Activated CD4-positive, CD25-positive, alpha-beta regulatory T cell treated with anti-CD3 and anti-CD28 coated beads, Interleukin-2, amount 50 U/mL, for 16 hours (primary cell): ENCODE measurements around the gene SUGP2.

Experiments
- DNase-seq: peaks from one replicate; pipeline ENCODE4 v3.0.0-alpha.2; 2020; ENCODE audit warnings: low read depth, low spot score

The SUGP2 gene

DNA sequence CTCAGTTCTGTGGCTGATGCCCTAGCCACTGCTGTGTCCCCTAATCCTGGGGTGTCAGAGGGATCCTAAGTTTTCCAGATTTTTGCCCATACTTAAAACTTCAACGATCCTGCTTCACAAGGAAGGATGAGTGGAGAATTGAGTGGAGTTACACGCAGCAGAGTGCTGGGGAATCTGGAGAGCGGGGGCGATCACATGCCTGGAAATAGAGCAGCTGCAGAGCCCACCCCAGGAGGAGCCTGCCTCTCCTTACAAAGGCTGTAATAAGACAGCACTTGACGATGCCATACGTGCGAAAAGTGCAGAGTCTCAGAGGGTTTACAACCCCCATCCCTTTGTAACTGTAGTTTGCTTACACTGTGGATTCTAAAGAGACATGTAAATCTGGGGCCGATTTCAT, 40.6 kb downstream of the SUGP2 start:
- DNase-seq = no peak

DNA sequence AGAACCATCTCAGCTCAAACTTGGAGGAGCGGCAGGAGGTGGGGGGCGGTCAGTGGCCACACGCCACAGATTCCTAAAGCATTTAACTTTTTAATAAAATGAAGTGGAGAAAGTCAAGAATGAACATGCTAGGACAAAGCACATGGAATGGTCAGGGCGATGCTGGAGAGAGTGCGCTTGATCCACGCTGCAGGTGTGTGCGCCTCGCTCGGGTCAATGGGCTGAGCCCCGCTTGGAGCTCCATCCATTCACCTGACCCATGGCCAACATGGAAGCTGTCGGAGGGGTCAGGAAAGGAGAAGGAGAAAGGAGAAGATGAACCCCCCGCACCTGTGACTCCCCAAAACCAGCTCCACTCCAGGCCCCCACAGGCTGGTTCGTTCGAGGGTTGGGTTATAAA, 41.8 kb downstream of the SUGP2 start:
- no peak for DNase-seq

DNA sequence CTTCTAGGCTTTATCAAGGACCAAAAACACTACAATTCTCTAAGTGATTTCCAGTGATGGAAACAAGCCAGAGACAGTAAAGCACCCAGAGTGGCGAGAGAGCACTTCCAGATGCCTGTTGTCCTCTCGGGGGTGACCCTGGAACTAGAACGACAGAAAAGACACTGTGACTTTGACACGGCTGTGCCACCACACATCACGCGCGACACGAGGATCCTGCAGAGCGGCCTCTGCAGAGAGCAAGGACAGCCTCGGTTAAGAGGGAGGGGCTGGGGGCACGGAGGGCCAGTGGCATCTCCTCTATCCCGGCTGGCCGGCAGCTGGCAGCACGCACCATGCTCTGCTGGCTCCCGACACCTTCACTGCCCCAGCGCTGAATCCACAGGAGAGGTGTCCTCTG, 42.3 kb downstream of the SUGP2 start:
- DNase-seq = no peak

DNA sequence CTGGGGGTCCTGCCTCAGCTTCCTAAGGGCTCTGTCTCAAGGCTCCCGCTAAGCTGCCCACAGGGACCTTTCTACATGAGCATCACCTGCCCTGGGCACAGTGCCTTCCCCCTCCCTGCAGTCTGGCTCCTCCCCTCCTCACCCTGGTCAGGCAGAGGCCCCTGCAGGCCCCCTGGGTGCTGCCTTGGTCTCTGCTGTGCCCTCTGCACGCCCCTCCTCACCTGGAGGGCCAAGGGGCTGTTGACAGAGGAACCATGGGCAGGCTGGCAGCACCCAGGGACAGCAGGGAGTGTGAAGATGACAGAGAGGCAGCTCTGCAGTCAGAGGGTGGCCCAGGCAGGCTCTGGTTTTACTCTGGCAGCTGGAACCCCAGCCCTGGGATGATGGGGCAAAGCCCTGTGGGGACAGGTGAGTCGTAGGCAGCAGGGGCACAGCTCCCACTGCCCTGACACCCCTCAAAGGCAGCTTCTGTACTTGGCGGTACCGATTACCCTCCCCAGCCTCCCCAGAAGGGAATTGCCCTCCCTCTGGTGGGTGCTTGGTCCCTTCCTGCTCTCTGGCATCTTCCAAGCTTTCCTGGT, 43.1 kb downstream of the SUGP2 start:
- DNase-seq = no peak

DNA sequence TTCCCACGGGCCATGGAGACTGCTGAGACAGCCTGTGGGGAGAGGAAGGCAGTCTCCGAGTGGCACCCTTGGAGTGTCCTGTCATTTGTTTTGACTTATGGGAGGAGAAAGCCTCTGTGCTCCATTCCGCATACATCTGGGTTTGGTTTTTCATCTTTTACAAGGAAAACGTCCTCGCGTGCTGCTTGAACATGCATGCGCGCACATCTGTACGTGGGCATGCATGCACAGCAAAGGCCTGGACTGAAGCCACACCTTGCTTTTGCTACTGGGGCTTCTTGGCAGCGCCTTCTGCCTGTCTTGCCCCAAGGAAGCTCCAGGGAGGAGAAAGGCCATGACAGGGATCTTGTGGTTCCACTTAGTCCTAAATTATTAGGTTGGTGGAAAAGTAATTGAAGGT, 44.0 kb downstream of the SUGP2 start:
- DNase-seq = no peak

DNA sequence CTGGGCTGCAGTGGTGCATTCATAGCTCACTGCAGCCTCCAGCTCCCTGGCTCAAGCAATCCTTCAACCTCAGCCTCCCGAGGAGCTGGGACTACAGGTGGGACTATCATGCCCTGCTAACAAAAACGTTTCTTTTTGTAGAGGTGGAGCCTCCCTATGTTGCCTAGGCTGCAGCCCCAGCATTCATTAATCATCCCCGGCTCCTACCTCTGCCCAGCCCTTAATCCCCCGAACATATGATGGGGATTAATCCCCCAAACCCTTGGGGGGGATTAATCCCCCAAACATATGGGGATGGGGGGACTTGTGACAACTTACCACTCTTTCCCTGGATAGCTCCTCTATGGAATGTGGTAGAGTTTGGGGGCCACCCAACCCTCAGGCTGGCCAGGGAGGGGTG, 45.9 kb downstream of the SUGP2 start:
- DNase-seq = no peak

DNA sequence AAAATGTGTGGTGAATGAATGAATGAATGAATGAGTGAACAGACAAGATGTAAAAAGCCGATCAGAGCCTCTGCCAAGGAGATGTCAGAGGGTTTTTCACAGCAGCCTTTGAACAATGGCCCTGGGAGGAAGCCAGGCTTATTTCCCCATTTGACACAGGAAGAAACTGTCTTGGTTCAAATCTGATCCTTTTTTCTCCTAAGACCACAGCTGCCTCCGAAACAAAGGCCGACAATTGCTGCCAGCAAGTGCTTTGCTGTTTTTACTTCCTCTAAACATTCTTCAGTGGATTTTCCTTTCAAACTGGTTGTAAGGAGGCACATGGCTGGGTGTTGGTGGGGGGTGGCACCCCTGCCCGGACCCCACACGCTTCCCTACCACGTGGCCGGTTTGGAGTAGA, 48.1 kb downstream of the SUGP2 start:
- no peak for DNase-seq

DNA sequence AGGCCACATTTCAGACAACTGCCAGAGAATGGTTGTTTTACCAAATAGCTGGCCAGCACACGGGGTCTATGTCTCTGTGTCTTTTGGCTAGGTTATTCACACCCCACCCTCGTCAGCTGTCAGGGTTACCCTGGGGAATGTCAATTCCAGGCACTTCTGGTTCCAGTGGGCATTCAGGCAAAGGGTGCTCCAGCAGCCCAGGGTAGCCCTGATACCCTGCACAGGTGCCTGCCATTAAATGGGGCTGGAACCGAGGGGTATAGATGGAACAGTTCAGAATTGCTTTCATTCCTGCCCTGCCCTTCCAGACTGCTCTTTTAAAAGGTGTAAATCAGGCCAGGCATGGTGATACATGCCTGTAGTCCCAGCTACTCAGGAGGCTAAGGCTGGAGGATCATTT, 49.1 kb downstream of the SUGP2 start:
- DNase-seq = no peak

DNA sequence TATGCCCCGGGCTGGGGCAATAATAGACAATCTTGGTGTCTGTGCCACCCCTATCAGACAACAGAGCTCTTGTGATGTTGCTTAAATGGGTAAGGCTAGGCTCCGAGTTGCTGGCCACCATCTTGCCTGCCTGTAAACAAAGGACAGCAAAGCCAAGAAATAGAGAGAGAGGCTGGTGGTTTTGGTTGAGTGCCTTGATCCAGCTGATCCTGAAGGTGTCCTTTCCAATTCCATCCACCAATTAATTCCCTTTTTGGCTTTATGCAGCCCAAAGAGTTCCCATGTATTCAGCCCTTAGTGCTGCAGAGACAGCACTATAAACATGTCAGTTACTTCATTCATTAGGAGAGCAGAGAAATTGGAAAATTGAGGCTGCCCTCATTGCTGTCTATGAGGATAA, 50.6 kb downstream of the SUGP2 start:
- no peak for DNase-seq

DNA sequence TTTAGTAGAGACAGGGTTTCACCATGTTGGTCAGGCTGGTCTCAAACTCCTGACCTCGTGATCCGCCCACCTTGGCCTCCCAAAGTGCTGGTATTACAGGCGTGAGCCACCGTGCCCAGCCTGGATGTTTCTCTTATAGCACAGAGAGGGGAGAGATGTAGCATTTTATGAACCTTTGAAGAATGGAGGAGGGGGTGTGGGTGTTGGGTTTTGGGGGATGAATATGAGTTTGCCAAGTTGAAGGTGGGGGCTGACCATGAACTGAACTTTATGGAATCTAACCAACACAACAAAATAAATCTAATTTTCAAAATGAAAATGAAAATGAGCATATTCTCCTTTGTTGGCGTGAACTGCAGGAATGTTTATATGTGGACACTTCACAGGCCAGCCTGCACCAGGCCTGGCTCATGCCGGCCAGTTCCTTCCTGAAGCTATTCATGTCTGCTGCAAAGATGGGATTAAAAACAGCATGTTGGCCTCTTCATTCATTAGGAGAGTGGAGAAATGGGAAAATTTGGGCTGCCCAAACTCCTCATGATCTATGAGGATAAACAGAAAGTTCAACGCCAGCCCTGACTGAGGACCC, 52.8 kb downstream of the SUGP2 start:
- DNase-seq = no peak

DNA sequence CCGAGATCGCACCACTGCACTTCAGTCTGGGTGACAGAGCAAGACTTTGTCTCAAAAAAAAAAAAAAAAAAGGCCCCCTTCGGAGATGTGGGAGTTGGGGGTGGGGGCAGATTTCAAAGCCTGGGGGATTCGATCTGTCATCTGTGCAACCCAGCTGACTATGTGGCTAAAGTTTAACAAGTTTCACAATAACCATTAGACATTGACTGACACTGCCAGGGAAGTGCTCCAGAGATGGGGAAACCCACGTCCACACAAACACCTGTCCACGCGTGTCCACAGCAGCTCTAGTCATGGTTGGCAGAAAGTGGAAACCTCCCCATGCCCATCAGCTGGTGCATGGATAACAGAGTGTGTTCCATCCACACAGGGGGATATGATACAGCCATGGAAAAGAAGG, 54.7 kb downstream of the SUGP2 start:
- DNase-seq = no peak

DNA sequence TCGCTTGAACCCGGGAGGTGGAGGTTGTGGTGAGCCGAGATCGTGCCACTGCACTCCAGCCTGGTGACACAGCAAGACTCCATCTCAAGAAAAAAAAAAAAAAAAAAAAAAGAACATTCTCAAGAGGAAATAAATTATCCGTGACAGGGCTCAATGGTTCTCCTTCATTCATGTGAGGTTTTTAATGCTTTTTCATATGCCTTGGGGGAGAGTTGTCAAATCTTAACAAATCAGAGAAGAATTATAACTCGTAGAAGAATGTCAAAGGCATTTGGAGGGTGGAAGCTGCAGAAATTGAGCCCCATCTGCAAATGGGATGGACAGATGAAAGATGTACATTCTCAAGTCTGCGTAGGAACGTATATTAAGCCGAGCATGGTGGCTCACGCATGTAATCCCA, 57.4 kb downstream of the SUGP2 start:
- no peak for DNase-seq

DNA sequence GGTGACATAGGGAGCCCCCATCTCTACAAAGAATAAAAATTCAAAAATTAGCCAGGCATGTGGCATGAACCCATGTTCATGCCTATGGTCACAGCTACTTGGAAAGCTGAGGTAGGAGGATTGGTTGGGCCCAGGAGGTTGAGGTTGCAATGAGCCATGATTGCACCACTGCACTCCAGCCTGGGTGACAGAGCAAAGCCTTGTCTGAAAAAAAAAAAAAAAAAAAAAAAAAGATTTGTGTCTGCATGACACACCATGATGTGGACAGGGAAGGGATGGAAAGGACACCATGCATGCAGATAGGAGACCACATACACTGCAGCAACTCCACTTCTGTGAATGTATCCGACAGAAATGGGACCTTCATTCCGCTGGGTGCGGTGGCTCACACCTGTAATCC, 58.3 kb downstream of the SUGP2 start:
- no peak for DNase-seq

DNA sequence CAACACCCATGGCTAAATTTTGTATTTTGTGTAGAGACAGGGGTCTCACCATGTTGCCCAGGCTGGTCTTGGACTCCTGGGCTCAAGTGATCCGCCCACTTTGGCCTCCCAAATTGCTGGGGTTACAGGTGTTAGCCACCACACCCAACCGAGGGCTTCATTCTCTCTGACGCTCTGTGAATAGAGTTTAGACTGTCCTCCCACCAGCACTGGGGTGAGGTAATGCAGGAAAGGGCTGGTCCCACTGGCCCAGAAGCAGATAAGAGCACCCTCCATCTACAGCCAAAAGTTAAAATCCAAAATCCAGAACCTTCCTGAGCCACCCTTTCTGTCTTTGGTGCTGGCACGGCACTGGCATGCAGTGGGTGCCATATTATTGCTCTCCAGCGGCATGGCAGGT, 60.5 kb downstream of the SUGP2 start:
- DNase-seq = no peak

DNA sequence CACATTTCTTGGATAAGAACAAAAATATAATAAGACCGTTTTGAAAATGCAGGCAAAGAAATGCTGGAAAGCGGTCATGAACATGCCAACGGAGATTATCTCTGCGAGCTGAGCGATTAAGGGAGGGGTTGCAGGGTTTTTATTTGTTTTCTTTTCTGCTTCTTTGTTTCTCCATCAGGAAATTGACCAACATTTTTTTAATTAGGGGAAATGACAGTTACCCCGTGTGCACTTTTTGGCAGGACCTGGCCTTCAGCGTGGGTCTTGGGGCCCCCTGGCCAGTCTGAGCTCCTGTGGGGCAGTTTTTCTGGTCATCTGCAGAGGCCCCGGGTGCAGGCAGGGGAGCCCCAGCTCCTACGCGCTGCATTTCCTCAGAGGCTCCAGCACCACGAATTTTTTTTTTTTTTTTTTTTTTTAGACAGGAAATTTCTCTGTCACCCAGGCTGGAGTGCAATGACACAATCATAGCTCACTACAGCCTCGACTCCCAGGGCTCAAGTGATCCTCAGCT, 61.0 kb downstream of the SUGP2 start:
- no peak for DNase-seq

DNA sequence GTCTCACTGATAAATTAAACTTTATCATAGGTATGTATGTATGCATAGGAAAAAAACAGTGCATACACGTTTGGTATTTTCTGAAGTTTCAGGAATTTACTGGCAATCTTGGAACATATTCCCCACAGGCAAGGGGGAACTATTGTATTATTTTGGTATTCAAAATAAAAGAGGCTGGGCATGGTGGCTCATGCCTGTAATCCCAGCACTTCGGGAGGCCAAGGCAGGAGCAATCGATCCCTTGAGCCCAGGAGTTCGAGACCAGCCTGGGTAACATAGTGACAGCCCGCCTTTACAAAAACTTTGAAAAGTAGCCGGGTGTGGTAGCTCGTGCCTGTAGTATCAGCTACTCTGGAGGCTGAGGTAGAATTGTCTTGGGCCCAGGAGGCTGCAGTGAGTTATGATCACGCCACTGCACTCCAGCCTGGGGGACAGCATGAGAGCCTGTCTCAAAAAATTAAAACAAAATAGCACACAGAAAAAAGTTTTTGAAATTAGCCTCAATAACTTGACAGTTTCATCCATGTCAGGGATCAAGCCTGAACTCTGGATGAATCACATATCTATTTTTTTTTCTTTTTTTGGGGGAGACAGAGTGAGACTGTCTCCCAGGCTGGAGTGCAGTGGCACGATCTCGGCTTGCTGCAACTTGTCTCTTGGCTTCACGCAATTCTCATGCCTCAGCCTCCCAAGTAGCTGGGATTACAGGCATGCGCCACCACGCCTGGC, 63.2 kb downstream of the SUGP2 start:
- no peak for DNase-seq

DNA sequence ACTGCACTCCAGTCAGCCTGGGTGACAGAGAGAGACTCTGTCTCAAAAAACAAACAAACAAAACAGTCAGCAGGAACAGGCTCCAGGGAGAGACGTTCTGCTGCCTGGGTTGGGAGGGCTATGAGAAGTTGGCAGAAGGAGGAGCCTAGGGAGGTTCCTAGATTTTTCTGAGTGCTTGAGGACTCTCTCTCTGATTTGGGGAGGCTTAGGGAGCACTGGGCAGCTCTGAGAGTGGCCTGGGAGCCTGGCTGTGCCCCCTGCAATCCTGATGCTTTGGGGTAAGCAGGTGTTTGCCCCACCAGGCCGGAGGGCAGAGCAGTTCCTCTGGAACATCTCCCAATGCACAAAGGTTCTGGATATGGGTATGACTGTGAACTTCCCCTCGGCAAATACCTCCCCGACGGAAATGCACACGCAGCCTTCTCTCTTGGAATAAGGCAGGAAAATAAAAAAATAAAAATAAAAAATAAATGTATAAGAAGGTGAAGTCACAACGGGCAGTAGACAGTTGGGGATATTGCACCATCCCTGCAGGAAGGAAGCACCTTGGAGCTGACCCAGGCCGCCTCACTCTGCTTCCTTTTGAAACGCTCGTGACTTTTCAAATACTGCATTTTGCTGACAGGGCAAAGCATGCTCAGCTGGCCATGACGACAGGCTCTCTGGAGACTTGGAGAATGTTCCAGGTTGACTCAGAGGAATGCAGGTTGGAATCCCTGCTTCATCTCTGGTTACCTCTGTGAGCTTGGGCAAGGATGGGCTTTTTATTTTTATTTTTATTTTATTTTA, 65.8 kb downstream of the SUGP2 start:
- no peak for DNase-seq

DNA sequence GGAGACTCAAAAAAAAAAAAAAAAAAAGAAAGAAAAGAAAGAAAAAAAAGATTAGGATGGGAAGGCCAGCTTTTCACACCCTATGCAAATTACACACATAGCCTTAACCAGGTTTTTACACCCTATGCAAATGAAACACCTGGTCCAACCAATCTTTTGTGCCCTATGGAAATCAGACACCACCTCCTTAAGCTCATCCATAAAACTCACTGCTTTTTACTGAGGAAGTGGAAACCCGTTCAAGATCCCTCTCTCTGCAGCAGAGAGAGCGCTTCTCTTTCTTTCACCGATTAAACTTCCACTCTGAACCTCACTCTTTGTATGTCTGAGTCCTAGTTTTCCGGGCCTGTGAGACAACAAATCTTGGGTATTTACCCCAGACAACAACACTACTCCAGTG, 67.0 kb downstream of the SUGP2 start:
- DNase-seq = no peak

DNA sequence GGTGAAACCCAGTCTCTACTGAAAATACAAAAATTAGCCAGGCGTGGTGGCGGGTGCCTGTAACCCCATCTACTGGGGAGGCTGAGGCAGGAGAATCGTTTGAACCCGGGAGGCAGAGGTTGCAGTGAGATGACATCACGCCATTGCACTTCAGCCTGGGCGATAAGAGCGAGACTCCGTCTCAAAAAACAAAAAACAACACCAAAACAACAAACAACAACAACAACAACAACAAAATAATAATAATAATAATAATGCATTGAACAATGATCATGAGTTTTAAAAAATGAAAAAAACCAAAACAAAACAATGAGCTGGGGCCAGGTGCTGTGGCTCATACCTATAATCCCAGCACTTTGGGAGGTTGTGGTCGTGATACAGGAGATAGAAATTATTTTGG, 69.2 kb downstream of the SUGP2 start:
- DNase-seq = no peak

DNA sequence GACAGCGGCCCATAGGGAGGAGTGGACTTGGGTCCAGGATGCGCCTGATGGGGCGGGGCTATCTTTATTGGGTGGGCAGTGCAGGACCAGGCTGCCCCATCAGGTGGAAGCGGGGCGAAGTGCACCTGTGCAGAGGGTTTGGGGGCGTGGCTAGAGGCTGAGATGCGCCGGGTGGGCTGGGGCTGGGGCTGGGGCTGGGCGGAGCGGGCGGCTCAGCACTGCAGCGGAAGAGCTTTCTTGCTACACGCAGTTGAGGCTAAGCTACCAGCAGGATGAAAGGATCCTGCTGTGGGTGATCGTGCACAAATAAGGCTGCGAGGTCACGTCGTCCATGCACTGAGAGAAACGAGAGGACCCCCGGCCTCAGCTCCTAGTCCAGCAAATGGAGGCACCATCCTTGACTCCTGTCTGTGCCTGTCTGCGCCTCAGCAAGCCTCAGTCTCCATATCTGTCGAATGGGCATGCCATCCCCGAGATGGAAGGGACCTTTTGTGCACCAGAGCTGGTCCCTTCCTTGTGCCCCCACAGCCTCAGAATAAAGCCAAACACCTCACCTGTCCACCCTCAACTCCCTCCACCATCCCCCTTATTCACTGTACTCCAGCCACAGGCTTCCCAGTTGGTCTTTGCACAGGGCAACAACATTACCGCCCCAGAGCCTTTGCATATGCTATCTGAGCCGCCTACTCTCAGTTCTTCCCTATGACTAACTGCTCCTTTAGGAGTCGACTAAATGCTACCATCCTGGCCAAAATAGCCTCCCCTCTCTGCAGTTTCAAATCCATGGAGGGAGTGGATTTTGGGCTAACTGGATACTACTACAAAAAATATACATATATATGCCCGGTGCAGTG, 71.3 kb downstream of the SUGP2 start:
- DNase-seq = no peak

DNA sequence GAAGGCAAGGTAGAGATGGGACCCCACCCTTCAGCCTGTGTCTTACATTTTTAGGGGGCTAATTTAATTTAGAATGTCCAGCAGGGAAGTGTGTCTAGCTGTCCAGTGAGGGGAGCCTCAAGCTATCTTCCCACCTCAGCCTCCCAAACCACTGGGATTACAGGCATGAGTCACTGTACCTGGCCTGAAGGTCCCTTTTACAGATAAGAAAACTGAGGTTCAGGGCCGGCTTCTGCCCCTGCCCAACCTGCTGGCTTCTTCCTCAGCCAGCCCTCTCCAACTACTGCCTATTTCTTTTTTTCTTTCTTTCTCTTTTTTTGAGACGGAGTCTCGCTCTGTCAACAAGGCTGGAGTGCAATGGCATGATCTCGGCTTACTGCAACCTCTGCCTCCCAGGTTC, 72.9 kb downstream of the SUGP2 start:
- no peak for DNase-seq

DNA sequence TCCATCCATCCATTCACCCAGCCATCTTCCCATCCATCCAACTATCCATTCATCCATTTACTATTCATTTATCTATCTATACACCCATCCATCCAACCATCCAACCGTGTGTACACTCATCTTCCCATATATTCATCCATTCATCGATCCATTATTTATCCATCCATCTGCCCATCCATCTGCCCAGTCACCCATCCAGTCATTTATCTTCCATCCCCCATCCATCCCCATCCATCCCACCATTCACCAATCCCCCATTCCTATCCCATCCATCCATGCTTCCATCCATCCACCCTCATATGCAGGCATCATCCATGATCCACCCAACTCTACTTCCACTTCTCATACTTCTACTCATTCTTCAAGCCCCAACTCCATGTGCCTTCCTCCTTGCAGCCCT, 78.3 kb downstream of the SUGP2 start:
- DNase-seq = no peak
